Activated CD4-positive, alpha-beta T cell treated with anti-CD3 and anti-CD28 coated beads, Interleukin-2, amount 50 U/mL, for 4 hours (primary cell): ENCODE results near the gene ADAMTSL4.
"Not testable (repeated sequence)": the region's sequence is repeated elsewhere in the genome, so short reads cannot be mapped to it uniquely, and the experiment has no call there.

Experiments used
- DNase-seq, 2 experiments: peaks; one replicate each; pipeline ENCODE4 v3.0.0-alpha.2; 2020

Gene ADAMTSL4

GRCh38 chr1:150568594-150568966 lies 19.4 kb downstream of the ADAMTSL4 start:
- DNase-seq = no peak

- DNase-seq = no peak
Measured at GRCh38 chr1:150572918-150573647, 23.9 kb downstream of the ADAMTSL4 start.

- not testable (repeated sequence) for DNase-seq
Measured at GRCh38 chr1:150573648-150574071, 24.5 kb downstream of the ADAMTSL4 start.

GRCh38 chr1:150574260-150575071 lies 25.3 kb downstream of the ADAMTSL4 start:
- no peak for DNase-seq

GRCh38 chr1:150575072-150575489 lies 25.9 kb downstream of the ADAMTSL4 start:
- no peak for DNase-seq

GRCh38 chr1:150575518-150576366 lies 26.5 kb downstream of the ADAMTSL4 start:
- DNase-seq = no peak

- no peak for DNase-seq
Measured at GRCh38 chr1:150576367-150576711, 27.1 kb downstream of the ADAMTSL4 start.

GRCh38 chr1:150576794-150577556 lies 27.8 kb downstream of the ADAMTSL4 start:
- no peak for DNase-seq

- no peak for DNase-seq
Measured at GRCh38 chr1:150577557-150578271, 28.5 kb downstream of the ADAMTSL4 start.

GRCh38 chr1:150578272-150579109 lies 29.3 kb downstream of the ADAMTSL4 start:
- peak; percentile 33 to 52 for DNase-seq

GRCh38 chr1:150579110-150579944 lies 30.1 kb downstream of the ADAMTSL4 start, which contains the start of gene MCL1:
Gene MCL1 (minus strand): TSS chr1:150579610. CDS start chr1:150579530, 80 bp downstream.
- peak; percentile 75 to 79 for DNase-seq

GRCh38 chr1:150579945-150580642 lies 30.9 kb downstream of the ADAMTSL4 start:
- no peak for DNase-seq

GRCh38 chr1:150580966-150581365 lies 31.8 kb downstream of the ADAMTSL4 start:
- not testable (repeated sequence) for DNase-seq

GRCh38 chr1:150581437-150581836 lies 32.2 kb downstream of the ADAMTSL4 start:
- not testable (repeated sequence) for DNase-seq

- DNase-seq = not testable (repeated sequence)
Measured at GRCh38 chr1:150581962-150582361, 32.8 kb downstream of the ADAMTSL4 start.

- no peak for DNase-seq
Measured at GRCh38 chr1:150582371-150582770, 33.2 kb downstream of the ADAMTSL4 start.

GRCh38 chr1:150596095-150596892 lies 47.1 kb downstream of the ADAMTSL4 start:
- no peak for DNase-seq

GRCh38 chr1:150596976-150597375 lies 47.8 kb downstream of the ADAMTSL4 start:
- DNase-seq = no peak
